ENCODE data around the gene BMP10.

Gene BMP10

DNA sequence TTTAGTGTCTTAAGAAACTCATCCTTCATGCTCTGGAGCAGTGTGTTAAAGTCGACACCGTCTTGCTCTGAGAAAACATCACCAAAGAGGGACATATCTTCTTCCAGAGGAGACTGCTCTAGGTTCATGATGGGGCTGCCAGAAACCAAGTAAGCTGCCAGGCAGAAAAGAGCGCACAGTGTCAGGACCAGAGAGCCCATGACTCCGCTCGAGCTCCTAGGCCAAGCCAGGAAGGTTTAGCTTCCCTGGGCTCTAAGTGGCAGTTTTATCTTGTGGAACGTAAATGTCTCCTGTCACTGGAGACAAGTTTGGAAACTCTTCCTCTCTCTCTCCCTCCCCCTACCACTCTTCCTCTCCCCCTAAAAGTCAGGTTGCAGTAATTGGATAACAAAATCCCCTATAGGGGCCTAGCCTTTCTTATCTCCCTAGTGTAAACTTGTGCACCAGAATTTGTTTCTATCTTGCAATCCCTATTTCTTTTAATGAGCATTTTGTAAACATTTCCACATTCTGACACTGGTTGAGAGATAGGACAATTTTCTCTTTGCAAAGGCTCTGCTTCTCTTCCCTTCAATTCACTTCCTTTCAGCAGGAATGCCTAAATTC is at the start of gene BMP10:
Gene BMP10 (minus strand): TSS at position 239 of the 606 bp plus-strand sequence. CDS start 39 bp downstream, at position 200.
- FAIRE-seq, result no peak
- DNase-seq (ENCODE audit: insufficient read length, low spot score), result no peak

DNA sequence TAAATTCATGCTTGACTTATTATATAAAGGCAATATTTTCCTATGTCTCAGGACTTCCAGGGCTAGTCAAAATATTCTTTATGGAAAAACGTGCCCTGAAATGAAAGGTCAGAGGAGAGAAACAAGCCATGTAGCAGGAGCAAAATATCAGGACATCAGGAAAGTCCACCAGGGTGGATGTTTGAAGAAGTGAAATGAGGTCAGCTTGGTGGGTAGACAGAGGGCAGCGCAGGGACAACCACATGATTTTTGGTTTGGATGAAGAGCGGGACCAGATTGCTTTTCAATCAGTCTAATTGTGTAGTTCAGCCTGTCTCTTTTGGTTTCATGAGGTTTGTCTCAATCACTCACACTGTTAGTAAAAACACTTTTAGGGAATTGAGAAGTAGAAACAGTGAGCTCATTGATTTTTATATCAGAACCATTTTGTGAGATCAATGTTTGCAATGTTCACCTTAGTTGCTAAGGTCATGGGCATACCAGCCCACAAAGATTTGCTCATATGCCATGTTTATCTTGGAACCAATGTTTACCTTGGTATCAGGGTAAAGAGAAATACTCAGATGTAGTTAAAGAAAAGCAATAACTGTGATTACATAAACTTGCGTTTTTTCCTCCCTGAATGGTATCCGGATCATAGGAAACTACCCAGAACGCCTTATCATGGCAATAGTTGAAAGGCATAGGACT is 49.4 kb upstream of the BMP10 start:
- FAIRE-seq (no peak), DNase-seq (ENCODE audit: insufficient read length, low spot score) (no peak)

- DNase-seq (ENCODE audit: insufficient read length, low spot score) (no peak), FAIRE-seq (no peak)
Measured at GRCh38 chr2:68918497-68918896, 47.3 kb upstream of the BMP10 start.

- DNase-seq (ENCODE audit: insufficient read length, low spot score) (no peak), FAIRE-seq (no peak)
Measured at GRCh38 chr2:68917034-68917718, 46.0 kb upstream of the BMP10 start.

DNA sequence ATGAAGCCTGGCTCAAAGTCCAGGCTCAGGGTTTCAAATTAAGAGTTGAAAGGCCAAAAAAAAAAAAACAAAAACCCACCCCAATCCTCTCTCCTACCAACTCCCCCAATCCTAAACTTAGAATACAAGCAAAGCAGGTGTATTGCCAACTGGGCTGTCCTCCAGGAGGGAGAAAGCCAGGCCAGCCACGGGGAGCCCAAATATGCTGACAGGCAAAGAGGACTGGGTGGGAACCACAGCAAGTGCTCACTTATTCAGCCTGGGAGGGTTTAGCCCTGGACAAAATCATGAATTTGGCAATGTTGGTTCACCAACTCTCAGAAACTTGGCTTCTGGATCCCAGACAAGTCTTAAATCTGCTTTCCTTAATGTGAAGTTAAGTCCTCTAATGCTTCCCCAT is 45.0 kb upstream of the BMP10 start:
- FAIRE-seq, result no peak
- DNase-seq (ENCODE audit: insufficient read length, low spot score), result no peak

DNA sequence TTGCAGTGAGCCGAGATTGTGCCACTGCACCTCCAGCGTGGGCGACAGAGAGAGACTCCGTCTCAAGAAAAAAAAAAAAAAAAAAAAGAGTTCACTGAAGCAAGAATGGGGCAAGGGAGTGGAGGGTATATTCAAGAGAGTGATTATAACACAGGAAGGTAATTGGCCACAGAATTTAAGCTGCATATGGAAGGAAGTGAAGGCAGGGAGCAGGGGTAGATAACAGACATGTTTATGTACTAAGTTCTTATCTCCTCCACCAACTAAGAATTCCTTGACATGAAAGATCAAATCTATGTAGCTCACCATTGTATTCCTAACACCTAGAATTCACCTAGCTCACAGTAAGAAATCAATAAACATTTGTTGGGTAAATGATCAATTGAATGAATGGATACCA is 44.2 kb upstream of the BMP10 start:
- DNase-seq (ENCODE audit: insufficient read length, low spot score) (no peak), FAIRE-seq (no peak)

DNA sequence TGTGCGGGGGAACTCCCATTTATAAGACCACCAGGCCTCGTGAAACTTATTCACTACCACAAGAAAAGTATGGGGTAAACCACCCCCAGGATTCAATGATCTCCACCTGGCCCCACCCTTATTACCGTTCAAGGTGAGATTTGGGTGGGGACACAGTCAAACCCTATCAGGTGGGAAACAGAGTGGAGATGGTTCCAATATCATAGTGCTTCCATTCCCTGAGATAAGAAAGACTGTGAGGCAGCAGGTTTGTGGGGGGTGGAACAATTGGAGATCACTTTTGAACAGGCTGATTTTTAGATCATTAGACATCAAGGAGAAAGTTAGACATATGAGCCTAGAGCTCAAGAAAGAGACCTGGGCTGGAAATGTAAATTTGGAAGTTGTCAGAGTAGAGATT is 42.2 kb upstream of the BMP10 start:
- DNase-seq (ENCODE audit: insufficient read length, low spot score) (no peak), FAIRE-seq (no peak)

GRCh38 chr2:68912732-68913131 is 41.5 kb upstream of the BMP10 start:
- no peak for FAIRE-seq
- no peak for DNase-seq (ENCODE audit: insufficient read length, low spot score)

DNA sequence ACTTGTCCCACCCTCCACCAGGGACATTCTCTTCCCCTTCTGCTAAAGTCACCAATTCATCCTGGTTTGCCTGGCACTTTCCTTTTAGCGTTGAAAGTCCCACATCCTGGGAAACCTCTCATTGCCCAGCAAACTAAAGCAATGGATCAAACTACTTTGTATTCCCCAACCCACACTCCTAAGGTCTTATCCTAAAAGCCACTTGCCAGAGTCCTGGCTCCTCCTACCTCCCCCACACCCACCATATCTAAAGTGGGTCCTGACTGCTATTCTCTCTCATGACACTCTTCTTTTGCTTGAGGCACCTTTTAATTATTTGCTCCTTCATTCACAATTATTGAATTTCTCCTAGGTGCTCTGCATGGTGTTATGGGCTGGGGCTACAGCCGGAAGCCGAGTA is 40.9 kb upstream of the BMP10 start:
- no peak for FAIRE-seq

DNA sequence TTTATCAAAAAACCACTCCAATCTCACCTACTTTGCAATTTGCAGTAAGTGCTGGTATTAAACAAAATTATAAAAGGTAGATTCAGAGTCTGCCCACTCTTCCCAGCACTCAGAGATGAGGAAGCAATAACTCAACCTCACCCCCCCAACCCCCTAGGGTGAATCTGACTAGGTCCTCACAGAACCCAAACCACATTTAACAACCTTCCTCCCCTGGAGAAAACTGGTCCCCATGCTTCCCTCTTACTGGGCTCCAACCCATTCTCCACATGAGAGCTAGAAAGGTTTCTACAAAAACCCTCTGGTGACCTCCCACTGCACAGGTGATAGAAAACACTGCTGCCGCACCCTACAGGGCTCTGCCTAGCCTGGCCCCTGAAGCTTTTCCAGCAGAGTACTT is 40.5 kb upstream of the BMP10 start:
- FAIRE-seq, result no peak
- no peak for DNase-seq (ENCODE audit: insufficient read length, low spot score)

More for the DNA sequence above, 40.9 kb upstream of the BMP10 start:
- DNase-seq (ENCODE audit: insufficient read length, low spot score), result no peak

DNA sequence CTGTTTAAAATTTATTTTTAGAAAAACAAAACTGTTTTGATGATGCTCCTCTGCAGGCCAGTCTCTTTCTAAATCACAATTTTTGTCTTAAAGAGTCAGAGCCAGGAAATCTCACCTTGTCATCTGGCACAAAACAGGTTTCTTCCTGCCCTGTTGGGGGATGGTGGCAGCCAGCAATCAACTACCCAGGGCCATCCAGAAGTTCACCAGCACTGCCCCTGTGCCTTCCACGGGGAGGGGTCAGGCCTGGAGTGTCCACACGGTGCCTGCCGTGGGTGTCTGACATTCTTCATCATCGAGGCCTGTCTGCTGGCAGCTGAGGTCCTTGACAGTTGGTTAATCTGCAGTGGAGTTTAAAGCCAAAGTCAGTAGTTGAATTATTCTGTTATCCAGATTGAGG is 40.0 kb upstream of the BMP10 start:
- DNase-seq (ENCODE audit: insufficient read length, low spot score), result no peak

DNA sequence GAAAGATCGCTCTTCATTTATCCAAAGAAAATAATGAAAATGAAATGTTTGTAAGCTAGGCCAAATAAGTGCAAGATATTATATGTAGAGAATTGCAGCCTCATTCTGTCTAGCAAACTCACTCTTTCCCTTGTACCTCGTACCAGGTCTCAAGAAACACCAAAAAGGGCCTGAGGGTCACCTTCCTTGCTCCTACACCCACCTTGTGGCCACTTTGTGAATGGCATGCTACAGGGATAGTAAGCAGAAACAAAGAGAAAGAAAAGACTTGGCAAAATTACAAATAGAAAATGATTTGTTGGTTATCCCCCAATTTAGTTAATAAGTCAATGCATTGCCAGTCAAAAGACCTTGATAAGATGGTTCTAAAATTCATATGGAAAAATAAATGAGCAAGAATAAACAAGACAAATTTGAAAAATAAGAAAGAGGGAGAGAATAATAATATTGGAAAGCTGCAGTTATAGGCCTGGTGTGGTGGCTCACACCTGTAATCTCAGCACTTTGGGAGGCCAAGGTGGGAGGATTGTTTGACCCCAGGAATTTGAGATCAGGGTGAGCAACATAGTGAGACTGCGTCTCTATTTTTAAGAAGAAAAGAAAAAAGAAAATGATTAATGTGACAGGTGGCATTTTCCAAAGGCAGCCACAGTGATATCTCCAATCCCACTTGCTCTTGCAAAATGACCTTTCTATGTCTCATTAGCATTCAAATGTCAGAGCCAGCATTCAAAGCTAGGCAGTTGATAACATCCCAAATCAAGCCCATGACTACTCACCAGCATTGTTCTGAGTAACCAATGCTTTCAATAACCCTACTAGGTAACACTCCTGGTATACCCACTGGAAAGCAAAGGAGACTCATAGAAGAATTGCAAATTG is 38.8 kb upstream of the BMP10 start:
- peak; percentile 93 for FAIRE-seq
- peak; percentile 48 for DNase-seq (ENCODE audit: insufficient read length, low spot score)

More for the DNA sequence above, 40.0 kb upstream of the BMP10 start:
- FAIRE-seq, result no peak

DNA sequence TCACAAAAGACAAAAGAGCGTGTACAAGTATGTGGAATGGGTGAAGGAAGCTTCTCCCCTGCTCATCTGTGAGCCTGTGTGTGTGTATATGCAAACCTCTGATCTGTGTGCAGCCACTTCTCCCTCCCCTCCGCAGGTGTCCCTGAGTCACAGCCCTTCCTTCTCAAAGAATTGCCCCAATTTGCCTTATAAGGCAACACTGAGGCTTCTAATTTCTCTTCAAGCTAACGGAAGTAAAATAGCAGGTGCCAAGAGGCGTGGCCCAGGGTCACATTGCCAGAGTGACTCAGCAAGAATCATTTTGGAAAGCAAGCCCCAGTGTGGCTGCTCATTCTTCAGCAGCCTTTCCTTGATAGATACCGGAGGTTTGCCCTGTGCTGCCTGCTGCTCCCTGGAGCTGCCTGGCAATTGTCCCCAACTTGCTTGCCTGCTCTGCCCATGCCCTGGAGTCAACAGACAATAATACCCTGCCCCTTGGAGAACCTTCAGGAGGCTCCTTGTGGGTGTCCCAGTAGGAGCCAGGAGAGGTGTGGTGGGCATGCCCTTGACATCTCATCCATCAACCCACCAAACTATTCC is 37.3 kb upstream of the BMP10 start:
- peak; percentile 96 for FAIRE-seq

DNA sequence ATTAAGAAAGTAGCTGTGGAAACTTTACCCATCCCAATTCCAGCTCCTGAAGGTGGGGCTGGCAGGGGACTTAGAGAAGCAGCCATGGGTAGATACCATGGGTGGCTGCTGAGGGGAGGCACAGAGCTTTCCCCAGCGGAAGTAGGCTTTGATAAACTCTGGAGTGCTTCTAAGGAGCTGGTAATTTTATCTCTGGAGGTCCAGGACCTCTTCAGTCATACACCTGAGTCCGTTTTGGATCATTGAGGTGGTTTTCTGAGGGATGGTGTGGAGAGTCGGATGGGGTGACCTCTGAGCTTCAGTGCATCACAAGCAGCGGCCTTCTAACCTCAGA is 36.7 kb upstream of the BMP10 start:
- DNase-seq (ENCODE audit: insufficient read length, low spot score), result no peak
- no peak for FAIRE-seq

More for the DNA sequence above, 37.3 kb upstream of the BMP10 start:
- DNase-seq (ENCODE audit: insufficient read length, low spot score), result peak; percentile 52

DNA sequence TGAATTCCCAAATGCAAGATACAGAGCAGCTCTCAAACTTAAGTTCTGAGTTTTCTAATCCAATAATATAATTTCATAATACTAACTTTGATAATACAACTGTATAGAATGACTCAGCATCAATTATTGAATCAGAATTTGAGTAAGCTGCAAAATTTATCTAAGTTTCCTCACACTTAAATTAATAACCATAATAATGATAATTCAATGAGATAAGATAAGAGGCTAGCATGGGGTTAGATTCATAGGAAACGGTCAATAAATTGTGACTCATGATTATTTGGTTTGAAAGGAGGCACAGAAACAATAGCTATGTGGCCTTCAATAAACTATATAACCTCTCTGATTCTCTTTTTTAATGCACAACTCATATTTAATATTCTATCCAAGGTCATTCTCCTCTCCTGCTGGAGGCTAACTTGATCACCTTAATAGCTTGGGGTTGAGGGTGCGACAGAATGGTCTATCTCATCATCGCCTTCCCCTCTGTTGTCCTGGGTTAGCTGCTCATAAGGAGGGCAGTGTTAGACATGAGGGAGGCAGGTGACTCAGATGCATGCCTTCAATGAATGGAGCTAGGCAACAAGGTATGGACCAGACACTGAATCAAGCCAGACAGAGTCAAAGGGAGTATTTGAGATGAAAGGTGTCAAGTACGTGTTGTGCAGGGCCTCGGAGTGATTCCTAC is 36.2 kb upstream of the BMP10 start:
- DNase-seq (ENCODE audit: insufficient read length, low spot score) (no peak), FAIRE-seq (peak; percentile 35)

DNA sequence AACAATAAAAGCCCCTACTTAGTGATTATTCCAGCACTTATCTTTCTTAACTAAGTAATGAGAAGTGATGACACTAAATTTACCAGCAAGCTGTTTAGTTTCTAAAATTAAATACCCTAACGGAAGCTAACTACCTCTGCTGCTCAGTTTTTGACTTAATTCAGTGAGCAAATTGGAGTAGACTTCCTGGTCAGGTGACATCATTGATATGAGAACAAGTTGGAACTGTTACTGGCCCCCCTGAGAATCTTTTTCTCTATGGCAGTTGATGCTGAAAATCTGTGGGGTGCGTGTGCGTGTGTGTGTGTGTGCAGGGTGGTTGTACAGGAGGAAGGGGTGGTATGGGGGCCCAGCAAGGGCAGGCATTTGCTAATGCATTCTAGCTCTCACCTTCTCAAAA is 35.5 kb upstream of the BMP10 start:
- DNase-seq (ENCODE audit: insufficient read length, low spot score), result no peak
- FAIRE-seq, result no peak

- FAIRE-seq (no peak), DNase-seq (ENCODE audit: insufficient read length, low spot score) (no peak)
Measured at GRCh38 chr2:68905116-68905515, 33.9 kb upstream of the BMP10 start.

GRCh38 chr2:68901561-68901960 is 30.4 kb upstream of the BMP10 start:
- FAIRE-seq (no peak), DNase-seq (ENCODE audit: insufficient read length, low spot score) (no peak)

GRCh38 chr2:68901199-68901514 is 30.0 kb upstream of the BMP10 start:
- DNase-seq (ENCODE audit: insufficient read length, low spot score) (no peak), FAIRE-seq (no peak)

DNA sequence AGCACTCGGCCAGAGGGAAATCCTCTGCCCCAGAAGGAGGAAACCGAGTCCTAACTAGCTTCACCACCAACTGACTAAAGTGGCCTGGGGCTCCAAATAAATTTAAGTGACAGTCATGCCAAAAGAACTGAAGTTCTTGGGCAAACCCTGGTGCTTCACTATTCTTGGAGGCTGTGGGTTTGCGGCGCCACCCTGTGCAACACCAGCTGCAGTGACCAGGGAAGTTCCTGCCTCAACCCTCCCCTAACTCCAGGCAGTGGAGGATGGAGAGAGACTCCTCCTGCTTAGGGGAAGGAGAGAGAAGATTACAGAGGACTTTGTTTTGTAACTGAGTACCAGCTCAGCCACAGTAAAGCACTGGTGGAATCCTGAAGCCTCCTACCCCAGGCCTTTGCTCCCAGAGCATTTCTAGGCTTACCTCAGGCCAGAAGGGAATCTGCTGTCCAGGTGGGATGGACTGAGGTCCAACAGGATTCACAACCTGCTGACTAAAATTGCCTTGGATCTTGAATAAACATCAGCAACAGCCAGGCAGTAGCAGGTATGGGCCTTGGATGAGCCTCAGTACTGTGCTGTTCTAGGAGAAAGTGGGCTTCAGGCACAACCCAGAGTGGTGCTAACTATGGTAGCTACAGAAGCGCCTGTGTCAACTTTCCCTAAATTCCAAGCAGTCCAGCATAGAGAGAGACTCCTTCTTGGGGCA is 29.4 kb upstream of the BMP10 start:
- DNase-seq (ENCODE audit: insufficient read length, low spot score), result no peak
- no peak for FAIRE-seq

Data from GM19239 (cell line).